Measurements from ENCODE around the gene PSTPIP1.

Gene PSTPIP1

GRCh38 chr15:76993114-76993725 lies 1.7 kb upstream of the PSTPIP1 start:
- H3K27ac ChIP-seq, result no peak overlapping the region
- TF ChIP-seq ZFX (IDR thresholded peaks at IDR 0.05; ENCODE audit: borderline replicate concordance), result no peak
- TF ChIP-seq, protein P1, sequence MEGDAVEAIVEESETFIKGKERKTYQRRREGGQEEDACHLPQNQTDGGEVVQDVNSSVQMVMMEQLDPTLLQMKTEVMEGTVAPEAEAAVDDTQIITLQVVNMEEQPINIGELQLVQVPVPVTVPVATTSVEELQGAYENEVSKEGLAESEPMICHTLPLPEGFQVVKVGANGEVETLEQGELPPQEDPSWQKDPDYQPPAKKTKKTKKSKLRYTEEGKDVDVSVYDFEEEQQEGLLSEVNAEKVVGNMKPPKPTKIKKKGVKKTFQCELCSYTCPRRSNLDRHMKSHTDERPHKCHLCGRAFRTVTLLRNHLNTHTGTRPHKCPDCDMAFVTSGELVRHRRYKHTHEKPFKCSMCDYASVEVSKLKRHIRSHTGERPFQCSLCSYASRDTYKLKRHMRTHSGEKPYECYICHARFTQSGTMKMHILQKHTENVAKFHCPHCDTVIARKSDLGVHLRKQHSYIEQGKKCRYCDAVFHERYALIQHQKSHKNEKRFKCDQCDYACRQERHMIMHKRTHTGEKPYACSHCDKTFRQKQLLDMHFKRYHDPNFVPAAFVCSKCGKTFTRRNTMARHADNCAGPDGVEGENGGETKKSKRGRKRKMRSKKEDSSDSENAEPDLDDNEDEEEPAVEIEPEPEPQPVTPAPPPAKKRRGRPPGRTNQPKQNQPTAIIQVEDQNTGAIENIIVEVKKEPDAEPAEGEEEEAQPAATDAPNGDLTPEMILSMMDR (IDR thresholded peaks at IDR 0.05), result no peak

GRCh38 chr15:76994001-76994400 lies 925 bp upstream of the PSTPIP1 start:
- no peak overlapping the region for H3K27ac ChIP-seq

DNA sequence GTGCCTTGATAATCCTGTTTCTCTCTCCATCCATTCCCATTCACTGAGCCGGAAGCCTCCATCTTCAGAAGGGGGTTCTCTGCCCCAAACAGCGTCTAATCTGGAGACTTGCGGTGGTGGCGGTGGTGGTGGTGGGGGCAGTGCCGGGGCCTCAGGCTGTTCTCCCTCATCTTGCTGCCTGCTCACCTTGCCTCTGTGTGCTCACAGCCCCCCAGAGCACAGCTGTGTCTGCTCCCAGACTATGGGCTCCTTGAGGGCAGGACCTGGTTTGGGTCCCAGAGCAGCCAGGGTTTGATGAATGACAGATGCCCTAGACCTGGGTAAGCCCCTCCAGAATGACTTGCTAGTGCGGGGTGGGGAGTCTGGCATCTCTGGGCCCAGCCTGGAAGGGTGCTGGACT lies 430 bp upstream of the PSTPIP1 start:
- no peak overlapping the region for H3K27ac ChIP-seq

More at GRCh38 chr15:76994001-76994400, 925 bp upstream of the PSTPIP1 start:
- no peak for TF ChIP-seq ZFX (IDR thresholded peaks at IDR 0.05; ENCODE audit: borderline replicate concordance)
- TF ChIP-seq, protein P1 (IDR thresholded peaks at IDR 0.05), result no peak

GRCh38 chr15:76996076-76996525 lies 1.2 kb downstream of the PSTPIP1 start:
- no peak overlapping the region for H3K27ac ChIP-seq
- TF ChIP-seq, protein P1 (IDR thresholded peaks at IDR 0.05), result no peak
- no peak for TF ChIP-seq ZFX (IDR thresholded peaks at IDR 0.05; ENCODE audit: borderline replicate concordance)

More for the DNA sequence above, 430 bp upstream of the PSTPIP1 start:
- TF ChIP-seq, protein P1 (IDR thresholded peaks at IDR 0.05), result no peak
- TF ChIP-seq ZFX (IDR thresholded peaks at IDR 0.05; ENCODE audit: borderline replicate concordance), result no peak

DNA sequence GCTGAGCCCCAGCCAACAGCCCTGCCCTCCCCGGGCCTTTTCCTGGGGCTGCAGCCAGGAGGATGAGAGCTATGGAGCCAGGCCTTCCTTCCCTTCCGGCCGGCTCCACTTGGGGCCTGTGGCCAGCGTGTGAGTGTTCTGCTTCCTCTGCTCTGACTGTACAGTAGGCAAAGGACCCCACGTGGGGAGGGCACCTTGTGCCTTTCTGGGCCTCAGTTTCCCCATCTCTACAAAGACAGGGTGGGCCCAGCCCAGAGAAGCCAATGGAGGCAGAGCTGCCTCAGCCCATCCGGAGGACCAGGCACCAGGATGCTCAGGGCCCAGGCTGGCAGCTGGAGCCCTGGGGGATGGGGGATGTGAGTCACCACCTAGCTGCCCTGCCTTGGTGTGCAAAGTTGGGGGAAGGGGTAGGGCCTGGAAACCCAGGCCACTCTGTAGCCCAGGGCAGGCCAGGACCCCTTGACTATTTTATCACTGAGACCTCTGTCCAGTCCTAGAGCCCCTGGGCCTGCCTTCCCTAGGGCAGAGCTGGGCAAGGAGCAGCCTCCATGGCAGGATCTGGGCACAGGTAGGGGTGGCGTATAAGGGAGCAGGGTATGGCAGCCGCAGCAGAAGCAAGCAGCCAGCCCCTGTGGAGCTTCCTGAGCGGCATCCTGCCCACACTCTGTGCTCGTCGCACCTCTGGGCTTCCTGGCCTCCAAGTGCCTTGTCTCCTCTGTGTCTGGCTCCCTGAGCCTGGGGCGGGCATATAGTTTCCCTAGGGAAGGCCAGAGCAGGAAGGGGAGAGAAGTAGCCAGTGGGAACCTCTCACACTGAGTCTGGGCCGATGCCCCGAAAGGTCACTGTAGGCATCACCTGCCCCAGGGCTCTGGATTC lies 1.8 kb downstream of the PSTPIP1 start:
- H3K27ac ChIP-seq, result no peak overlapping the region

DNA sequence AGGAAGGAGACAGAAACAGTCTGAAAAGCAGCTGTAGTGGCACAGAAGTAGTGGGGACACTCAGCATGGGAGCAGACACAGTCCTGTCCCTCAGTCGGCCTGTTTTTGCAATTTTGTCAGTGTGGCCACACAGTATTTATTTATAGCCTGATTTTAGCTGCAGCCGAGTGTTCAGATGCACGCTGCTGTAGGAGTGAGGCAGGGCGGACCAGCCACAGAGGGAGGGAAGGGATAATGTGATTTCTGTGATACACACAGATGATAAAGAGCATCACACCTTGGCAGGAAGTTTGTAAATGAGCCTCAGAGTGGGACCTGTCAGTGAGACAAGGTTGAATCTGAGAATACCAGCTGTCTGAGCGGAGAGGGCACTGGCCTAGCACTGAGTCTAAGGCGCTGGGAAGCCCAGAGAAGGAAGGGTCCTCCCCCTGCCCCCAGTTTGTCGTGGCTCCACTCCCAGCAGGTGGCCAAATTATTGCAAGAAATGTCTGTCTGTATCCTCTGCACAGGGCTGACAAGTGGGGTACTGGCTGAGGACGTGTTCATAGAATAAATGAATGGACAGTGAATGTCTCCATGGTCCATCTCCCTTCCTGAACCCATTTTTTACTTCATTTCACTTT lies 3.8 kb downstream of the PSTPIP1 start:
- no peak overlapping the region for H3K27ac ChIP-seq
- TF ChIP-seq, protein P1 (IDR thresholded peaks at IDR 0.05), result no peak
- TF ChIP-seq ZFX (IDR thresholded peaks at IDR 0.05; ENCODE audit: borderline replicate concordance), result no peak

More for the DNA sequence above, 1.8 kb downstream of the PSTPIP1 start:
- TF ChIP-seq ZFX (IDR thresholded peaks at IDR 0.05; ENCODE audit: borderline replicate concordance), result no peak
- TF ChIP-seq, protein P1 (IDR thresholded peaks at IDR 0.05), result no peak
